Gastroesophageal sphincter (tissue), 4 donors: Measurements from ENCODE around the gene COL4A2. TPM values are rescaled to one million over a fixed set of nuclear protein-coding genes. Genes with fewer than 3 reads are reported as not detected.

Experiments
- ATAC-seq: fragments of 150-250 bp; one replicate; pipeline ENCODE4 v1.9.1; 2016; ENCODE audit warnings: mild to moderate bottlenecking, moderate library complexity
- H3K27ac ChIP-seq, 4 donors: fragments of 200-600 bp; sonication (generic) in 3 of 4; 1 replicate in 3 of 4; 2 replicates in 1 of 4; pipeline ENCODE4 v1.5.1; 2016 to 2019
- H3K27me3 ChIP-seq: fragments of 200-600 bp; sonication (generic); one replicate; pipeline ENCODE4 v1.5.1; 2019
- H3K36me3 ChIP-seq, 2 donors: fragments of 200-600 bp; sonication (generic); one replicate each; pipeline ENCODE4 v1.5.1; 2019; ENCODE audit warnings: control low read depth in 1 of 2
- H3K4me1 ChIP-seq, 3 donors: fragments of 200-600 bp; sonication (generic); 1 replicate in 2 of 3; 2 replicates in 1 of 3; pipeline ENCODE4 v1.5.1; 2016 to 2019; ENCODE audit warnings: control low read depth in 2 of 3
- H3K4me3 ChIP-seq, 2 donors: fragments of 200-600 bp; sonication (generic); one replicate each; pipeline ENCODE4 v1.5.1; 2019; ENCODE audit warnings: mild to moderate bottlenecking in 1 of 2, moderate library complexity in 1 of 2
- H3K9me3 ChIP-seq, 3 donors: fragments of 200-600 bp; sonication (generic); one replicate each; pipeline ENCODE4 v1.5.1; 2017 to 2019; ENCODE audit warnings: control low read depth in 2 of 3
- CTCF ChIP-seq, 4 experiments: fragments of 200-600 bp in 2 of 4; fragments of 450-650 bp in 2 of 4; sonication (generic) in 1 of 4; IDR thresholded peaks; one replicate each; pipeline ENCODE4 v1.5.1; 2017 to 2019; ENCODE audit warnings: antibody characterized with exemption in 4 of 4, mild to moderate bottlenecking in 2 of 4, moderate library complexity in 2 of 4
- EP300 ChIP-seq: sonication (generic); formaldehyde crosslinking; IDR thresholded peaks from one replicate; pipeline ENCODE4 v1.6.1; 2017; ENCODE audit warnings: antibody characterized with exemption, mild to moderate bottlenecking
- POLR2A ChIP-seq, 2 donors: fragments of 450-650 bp; IDR thresholded peaks; one replicate each; pipeline ENCODE4 v1.6.1; 2017; ENCODE audit warnings: antibody characterized with exemption in 2 of 2, mild to moderate bottlenecking in 2 of 2, moderate library complexity in 1 of 2
- POLR2AphosphoS5 ChIP-seq: sonication (generic); formaldehyde crosslinking; IDR thresholded peaks from one replicate; pipeline ENCODE4 v1.6.1; 2017; ENCODE audit warnings: antibody characterized with exemption
- WGBS, 2 donors: methylation state at CpG; one replicate each; pipeline ENCODE4 v1.1.5; 2018; ENCODE audit warnings: low coverage in 1 of 2; 5-methylcytosine and 5-hydroxymethylcytosine counted together
- total RNA-seq, 4 donors: library from RNA; depleted of rRNA; stranded (reverse); fragments of >200 nt; gene quantifications; one replicate each; pipeline ENCODE4 v1.1.0, GENCODE V29; 2016

The COL4A2 gene
- total RNA-seq, 4 donors from 2014 or later, result 478 to 945 (median 543) TPM

GRCh38 chr13:110316196-110316595 lies 9.1 kb downstream of the COL4A2 start:
- TF ChIP-seq POLR2AphosphoS5 (no peak), EP300 (no peak), POLR2A (IDR thresholded peaks at IDR 0.05) (no peak), CTCF (IDR thresholded peaks at IDR 0.05) (no peak)
- ATAC-seq, result no peak
- whole genome bisulfite sequencing, 2 donors, result 31 to 37% methylated on average over 4 to 8 of the region's 10 CpGs
- H3K4me3 ChIP-seq, result no peak overlapping the region
- peaks cover 0 to 14% of the 10 kb centered on the region in 2 donors for H3K36me3 ChIP-seq
- H3K4me1 ChIP-seq, result peaks cover 2 to 98% (median 58%) of the 10 kb centered on the region in 3 donors
- H3K27ac ChIP-seq, result peak overlapping the region; percentile 44 to 99 (median 92)
- H3K9me3 ChIP-seq, result no peaks in the 10 kb centered on the region
- no peaks in the 10 kb centered on the region for H3K27me3 ChIP-seq

- no peak overlapping the region for H3K4me3 ChIP-seq
- H3K36me3 ChIP-seq, result peaks cover 0 to 14% of the 10 kb centered on the region in 2 donors
- no peaks in the 10 kb centered on the region for H3K27me3 ChIP-seq
- H3K9me3 ChIP-seq, result no peaks in the 10 kb centered on the region
- no peak for ATAC-seq
- 73 to 88% methylated on average over 2 to 4 of the region's 5 CpGs for WGBS, 2 donors
- TF ChIP-seq CTCF (IDR thresholded peaks at IDR 0.05), result no peak
- TF ChIP-seq EP300, result no peak
- TF ChIP-seq POLR2A (IDR thresholded peaks at IDR 0.05), result no peak
- no peak for TF ChIP-seq POLR2AphosphoS5
- peak overlapping the region in 3 of 4 donors; percentile 39 to 99 (median 99) for H3K27ac ChIP-seq
- peaks cover 2 to 98% (median 56%) of the 10 kb centered on the region in 3 donors for H3K4me1 ChIP-seq
Measured at GRCh38 chr13:110317093-110317492, 10.0 kb downstream of the COL4A2 start.

- Histone ChIP-seq H3K9me3 (no peaks in the 10 kb centered on the region), H3K36me3 (peaks cover 0 to 14% of the 10 kb centered on the region in 2 donors), H3K27ac (peak overlapping the region in 3 of 4 donors; percentile 39 to 99 (median 99)), H3K4me3 (no peak overlapping the region), H3K4me1 (peaks cover 2 to 98% (median 55%) of the 10 kb centered on the region in 3 donors), H3K27me3 (no peaks in the 10 kb centered on the region)
- TF ChIP-seq EP300, result no peak
- TF ChIP-seq CTCF (IDR thresholded peaks at IDR 0.05), result no peak
- WGBS, 2 donors, result 46 to 77% methylated on average over 8 to 13 of the region's 13 CpGs
- ATAC-seq, result no peak
Measured at GRCh38 chr13:110317496-110318195, 10.6 kb downstream of the COL4A2 start.

GRCh38 chr13:110318920-110319319 lies 11.8 kb downstream of the COL4A2 start:
- Histone ChIP-seq H3K27ac (peak overlapping the region; percentile 30 to 99 (median 68)), H3K36me3 (peaks cover 0 to 14% of the 10 kb centered on the region in 2 donors), H3K9me3 (no peaks in the 10 kb centered on the region), H3K27me3 (no peaks in the 10 kb centered on the region), H3K4me3 (no peak overlapping the region), H3K4me1 (peaks cover 3 to 100% (median 60%) of the 10 kb centered on the region in 3 donors)
- TF ChIP-seq EP300 (no peak), POLR2AphosphoS5 (no peak), POLR2A (IDR thresholded peaks at IDR 0.05) (no peak), CTCF (IDR thresholded peaks at IDR 0.05) (no peak)
- 62 to 94% methylated on average over 2 to 5 of the region's 7 CpGs for WGBS, 2 donors
- ATAC-seq, result no peak

- Histone ChIP-seq H3K27me3 (no peaks in the 10 kb centered on the region), H3K4me3 (no peak overlapping the region), H3K27ac (peak overlapping the region; percentile 52 to 99 (median 84)), H3K4me1 (peaks cover 6 to 100% (median 60%) of the 10 kb centered on the region in 3 donors), H3K36me3 (peaks cover 0 to 14% of the 10 kb centered on the region in 2 donors), H3K9me3 (no peaks in the 10 kb centered on the region)
- no peak for ATAC-seq
- 33 to 64% methylated on average over 1 to 4 of the region's 4 CpGs for WGBS, 2 donors
- no peak for TF ChIP-seq CTCF (IDR thresholded peaks at IDR 0.05)
- TF ChIP-seq EP300, result no peak
- no peak for TF ChIP-seq POLR2A (IDR thresholded peaks at IDR 0.05)
- TF ChIP-seq POLR2AphosphoS5, result no peak
Measured at GRCh38 chr13:110319397-110319773, 12.3 kb downstream of the COL4A2 start.
